Esophagus muscularis mucosa (tissue), 4 donors: ENCODE measurements around the gene TRIP11. TPM values are rescaled to one million over a fixed set of nuclear protein-coding genes. Genes with fewer than 3 reads are reported as not detected.
A peak's percentile ranks its signal among the peaks of the same experiment; 100 is the strongest.

ENCODE experiments used
- DNase-seq: peaks from one replicate; pipeline ENCODE4 v3.0.0-alpha.2; 2017; ENCODE audit errors: extremely low spot score
- H3K27ac ChIP-seq, 4 donors: fragments of 200-600 bp; sonication (generic); replicated peaks in 1 of 4; 1 replicate in 3 of 4; 2 replicates in 1 of 4; pipeline ENCODE4 v1.5.1; 2016 to 2019; ENCODE audit warnings: mild to moderate bottlenecking in 1 of 4
- H3K27me3 ChIP-seq, 4 donors: fragments of 200-600 bp; sonication (generic); one replicate each; pipeline versions ENCODE4 v1.5.1 to v1.6.0; 2016 to 2019
- H3K36me3 ChIP-seq, 4 donors: fragments of 200-600 bp; sonication (generic); one replicate each; pipeline ENCODE4 v1.5.1; 2016 to 2019
- H3K4me1 ChIP-seq, 4 donors: fragments of 200-600 bp; sonication (generic); one replicate each; pipeline ENCODE4 v1.5.1; 2016 to 2019
- H3K4me3 ChIP-seq, 4 donors: fragments of 200-600 bp; sonication (generic); 1 replicate in 2 of 4; 2 replicates in 2 of 4; pipeline ENCODE4 v1.5.1; 2016 to 2019; ENCODE audit warnings: mild to moderate bottlenecking in 4 of 4, moderate library complexity in 1 of 4
- H3K9me3 ChIP-seq, 4 donors: fragments of 200-600 bp; sonication (generic); 1 replicate in 3 of 4; 2 replicates in 1 of 4; pipeline ENCODE4 v1.5.1; 2016 to 2019
- CTCF ChIP-seq, 3 experiments: fragments of 200-600 bp in 2 of 3; fragments of 450-650 bp in 1 of 3; sonication (generic) in 2 of 3; IDR thresholded peaks; one replicate each; pipeline ENCODE4 v1.5.1; 2017 to 2019; ENCODE audit warnings: antibody characterized with exemption in 3 of 3, mild to moderate bottlenecking in 2 of 3, moderate library complexity in 1 of 3
- EP300 ChIP-seq: sonication (generic); formaldehyde crosslinking; IDR thresholded peaks from one replicate; pipeline ENCODE4 v1.6.1; 2017; ENCODE audit warnings: antibody characterized with exemption
- POLR2A ChIP-seq: fragments of 450-650 bp; IDR thresholded peaks from one replicate; pipeline ENCODE4 v1.6.1; 2017; ENCODE audit warnings: antibody characterized with exemption, moderate library complexity, mild to moderate bottlenecking, low read depth
- POLR2AphosphoS5 ChIP-seq, 2 donors: sonication (generic); formaldehyde crosslinking; IDR thresholded peaks; one replicate each; pipeline ENCODE4 v1.6.1; 2017; ENCODE audit warnings: antibody characterized with exemption in 2 of 2
- WGBS: methylation state at CpG from one replicate; pipeline ENCODE4 v1.1.5; 2018; 5-methylcytosine and 5-hydroxymethylcytosine counted together
- intact Hi-C: fragments of 100-400 bp; cut with DNase I; formaldehyde crosslinking; loops from one replicate; pipeline ENCODE4 v1.15.1; 2023
- total RNA-seq, 4 donors: library from RNA; depleted of rRNA; stranded (reverse); fragments of >200 nt; gene quantifications; one replicate each; pipeline versions ENCODE4 v1.1.0 to v1.2.1, GENCODE V29; 2016

The TRIP11 gene
- total RNA-seq, 4 donors from 2014 or later, result 24.0 to 36.2 (median 29.6) TPM

- Histone ChIP-seq H3K27me3 (no peaks in the 10 kb centered on the region), H3K27ac (no peak overlapping the region), H3K36me3 (no peaks in the 10 kb centered on the region), H3K4me1 (peaks cover 4 to 29% (median 18%) of the 10 kb centered on the region in 4 donors), H3K4me3 (no peak overlapping the region), H3K9me3 (no peaks in the 10 kb centered on the region)
- no peak for DNase-seq
- TF ChIP-seq EP300 (no peak), POLR2A (no peak), CTCF (IDR thresholded peaks at IDR 0.05) (no peak), POLR2AphosphoS5 (IDR thresholded peaks at IDR 0.05) (no peak)
- 75% methylated on average over 3 of the region's 3 CpGs for WGBS
- intact Hi-C loops, result no loop called here
These were observed 112.7 kb downstream of the TRIP11 start for GRCh38 chr14:91927191-91927590.

GRCh38 chr14:91926131-91926890 is 113.5 kb downstream of the TRIP11 start:
- no peak for DNase-seq
- TF ChIP-seq EP300 (no peak), POLR2AphosphoS5 (IDR thresholded peaks at IDR 0.05) (no peak), CTCF (IDR thresholded peaks at IDR 0.05) (no peak), POLR2A (no peak)
- Histone ChIP-seq H3K4me1 (peaks cover 4 to 29% (median 21%) of the 10 kb centered on the region in 4 donors), H3K9me3 (no peaks in the 10 kb centered on the region), H3K27ac (no peak overlapping the region), H3K27me3 (no peaks in the 10 kb centered on the region), H3K4me3 (no peak overlapping the region), H3K36me3 (no peaks in the 10 kb centered on the region)
- intact Hi-C loops, result no loop called here
- WGBS, result 86% methylated on average over 15 of the region's 17 CpGs

DNA sequence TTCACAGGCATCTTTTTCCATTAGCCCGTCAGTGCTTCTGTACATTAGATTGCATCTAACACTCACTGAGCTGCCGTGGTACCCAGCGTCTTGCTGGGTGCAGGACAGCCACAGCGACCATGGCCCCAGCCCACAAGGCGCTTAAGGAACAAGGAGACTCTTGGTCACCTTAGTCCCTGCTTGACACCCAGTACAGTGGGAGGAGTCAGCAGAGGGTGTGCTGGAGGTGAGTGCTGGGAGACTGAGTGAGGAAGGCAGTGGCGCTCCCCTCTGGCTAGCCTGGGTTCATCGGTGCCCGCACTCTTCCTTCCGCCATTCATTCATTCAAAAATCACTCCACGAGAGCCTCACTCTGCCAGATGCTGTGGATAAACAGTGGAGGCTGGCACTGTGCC is 114.1 kb downstream of the TRIP11 start:
- DNase-seq, result no peak
- intact Hi-C loops, result no loop called here

GRCh38 chr14:91925001-91925726 is 114.7 kb downstream of the TRIP11 start:
- intact Hi-C loops, result no loop called here
- H3K9me3 ChIP-seq, result no peaks in the 10 kb centered on the region
- H3K27me3 ChIP-seq, result no peaks in the 10 kb centered on the region
- no peak for DNase-seq
- H3K36me3 ChIP-seq, result no peaks in the 10 kb centered on the region
- H3K4me1 ChIP-seq, result peaks cover 4 to 35% (median 26%) of the 10 kb centered on the region in 4 donors
- no peak overlapping the region for H3K4me3 ChIP-seq
- peak overlapping the region in 3 of 4 donors; percentile 0 to 45 (median 34) for H3K27ac ChIP-seq
- TF ChIP-seq CTCF (IDR thresholded peaks at IDR 0.05), result no peak
- no peak for TF ChIP-seq POLR2AphosphoS5 (IDR thresholded peaks at IDR 0.05)
- TF ChIP-seq POLR2A, result no peak
- TF ChIP-seq EP300, result no peak
- 69% methylated on average over 11 of the region's 13 CpGs for whole genome bisulfite sequencing

More for the DNA sequence above, 114.1 kb downstream of the TRIP11 start:
- H3K27ac ChIP-seq, result peak overlapping the region in 3 of 4 donors; percentile 0 to 45 (median 34)
- no peaks in the 10 kb centered on the region for H3K9me3 ChIP-seq
- H3K27me3 ChIP-seq, result no peaks in the 10 kb centered on the region
- no peak overlapping the region for H3K4me3 ChIP-seq
- no peaks in the 10 kb centered on the region for H3K36me3 ChIP-seq
- H3K4me1 ChIP-seq, result peaks cover 4 to 29% (median 23%) of the 10 kb centered on the region in 4 donors
- TF ChIP-seq POLR2A (no peak), POLR2AphosphoS5 (IDR thresholded peaks at IDR 0.05) (no peak)
- WGBS, result 95% methylated on average over 10 of the region's 10 CpGs

DNA sequence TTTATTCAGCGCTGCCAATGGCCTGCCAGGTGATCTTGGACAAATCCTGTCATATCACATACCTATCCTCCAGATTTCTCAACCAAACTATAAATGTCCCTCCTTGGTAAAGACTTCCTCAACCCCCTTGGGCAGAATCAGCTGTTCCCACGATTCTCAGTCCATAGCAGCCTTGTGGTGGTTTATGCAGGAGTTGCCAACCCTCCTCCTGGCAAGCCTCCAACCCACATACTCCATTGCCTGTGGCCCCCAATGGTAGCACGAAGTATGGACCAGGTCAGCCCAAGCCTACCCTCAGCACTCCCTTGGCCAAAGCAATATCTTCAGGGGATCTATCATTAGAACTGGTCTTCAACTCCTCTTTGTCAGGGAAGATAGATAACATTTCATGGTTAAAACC is 119.3 kb downstream of the TRIP11 start:
- Histone ChIP-seq H3K9me3 (no peaks in the 10 kb centered on the region), H3K27ac (no peak overlapping the region), H3K36me3 (no peaks in the 10 kb centered on the region), H3K4me1 (peaks cover 2 to 53% (median 32%) of the 10 kb centered on the region in 4 donors), H3K27me3 (no peaks in the 10 kb centered on the region), H3K4me3 (no peak overlapping the region)
- intact Hi-C loops, result no loop called here
- WGBS, result 78% methylated on average over 3 of the region's 3 CpGs
- no peak for DNase-seq
- TF ChIP-seq CTCF (IDR thresholded peaks at IDR 0.05), result no peak
- TF ChIP-seq EP300, result no peak
- TF ChIP-seq POLR2AphosphoS5 (IDR thresholded peaks at IDR 0.05), result no peak
- no peak for TF ChIP-seq POLR2A
